Renal cortical epithelial cell (primary cell): ENCODE results near the gene ORM2. TPM values are rescaled to one million over a fixed set of nuclear protein-coding genes. Genes with fewer than 3 reads are reported as not detected.
"Not testable (repeated sequence)": the region's sequence is repeated elsewhere in the genome, so short reads cannot be mapped to it uniquely, and the experiment has no call there.

ENCODE experiments used
- DNase-seq: peaks from one replicate; pipeline ENCODE4 v3.0.0-alpha.2; 2011; ENCODE audit warnings: low read depth
- total RNA-seq: library from RNA; depleted of rRNA; stranded (reverse); fragments of >200 nt; gene quantifications from 2 replicates; pipeline ENCODE4 v1.2.3, GENCODE V29; 2014

Gene ORM2
- total RNA-seq: not detected in 2 replicates

GRCh38 chr9:114329625-114330022 lies at the start of gene ORM2:
TSS of gene ORM2 (plus strand) at chr9:114329869. CDS start at chr9:114329905, 36 bp downstream.
- DNase-seq: not testable (repeated sequence)

GRCh38 chr9:114280636-114281472 lies 48.8 kb upstream of the ORM2 start:
- no peak for DNase-seq

- DNase-seq: no peak
Observed at GRCh38 chr9:114281473-114282103, 48.1 kb upstream of the ORM2 start.

GRCh38 chr9:114282104-114282485 lies 47.6 kb upstream of the ORM2 start:
- no peak for DNase-seq

- no peak for DNase-seq
Observed at GRCh38 chr9:114282507-114282906, 47.2 kb upstream of the ORM2 start.

GRCh38 chr9:114282926-114283325 lies 46.7 kb upstream of the ORM2 start:
- peak; percentile 41 for DNase-seq

GRCh38 chr9:114283551-114284111 lies 46.0 kb upstream of the ORM2 start:
- DNase-seq: no peak

- DNase-seq: no peak
Observed at GRCh38 chr9:114284316-114285060, 45.2 kb upstream of the ORM2 start.

- peak; percentile 89 for DNase-seq
Observed at GRCh38 chr9:114285166-114285867, 44.4 kb upstream of the ORM2 start.

- DNase-seq: no peak
Observed at GRCh38 chr9:114286146-114286679, 43.5 kb upstream of the ORM2 start.

GRCh38 chr9:114287001-114287762 lies 42.5 kb upstream of the ORM2 start:
- no peak for DNase-seq

- DNase-seq: no peak
Observed at GRCh38 chr9:114287763-114288192, 41.9 kb upstream of the ORM2 start.

GRCh38 chr9:114288193-114289091 lies 41.2 kb upstream of the ORM2 start:
- DNase-seq: peak; percentile 82

GRCh38 chr9:114289106-114289505 lies 40.6 kb upstream of the ORM2 start:
- no peak for DNase-seq

- DNase-seq: no peak
Observed at GRCh38 chr9:114289571-114290481, 39.8 kb upstream of the ORM2 start.

- DNase-seq: no peak
Observed at GRCh38 chr9:114290561-114290986, 39.1 kb upstream of the ORM2 start.

GRCh38 chr9:114291064-114291474 lies 38.6 kb upstream of the ORM2 start:
- DNase-seq: peak; percentile 47

GRCh38 chr9:114291886-114292590 lies 37.6 kb upstream of the ORM2 start:
- DNase-seq: no peak
